SK-N-SH (cell line): ENCODE data around the gene ZFYVE9.

Experiments used
- JUND ChIP-seq: IDR thresholded peaks from 2 replicates; pipeline ENCODE4 v1.4.0; 2012
- MXI1 ChIP-seq: IDR thresholded peaks from 2 replicates; pipeline ENCODE4 v1.6.1; 2012; ENCODE audit warnings: mild to moderate bottlenecking, low read depth, low read length, improper control_type of control experiment
- RAD21 ChIP-seq: IDR thresholded peaks from 2 replicates; pipeline ENCODE4 v1.6.1; 2012; ENCODE audit warnings: mild to moderate bottlenecking, low read length
- SIN3A ChIP-seq: IDR thresholded peaks from 2 replicates; pipeline ENCODE4 v1.6.1; 2012; ENCODE audit warnings: low read depth, mild to moderate bottlenecking, low read length, moderate library complexity, borderline replicate concordance
- SMC3 ChIP-seq: IDR thresholded peaks from 2 replicates; pipeline ENCODE4 v1.6.1; 2012; ENCODE audit warnings: low read depth, low read length, improper control_type of control experiment
- TF ChIP-seq, protein P1 (sequence below): fragments of 200-600 bp; sonication (generic); IDR thresholded peaks from 2 replicates; pipeline ENCODE4 v1.6.1; 2017; ENCODE audit warnings: antibody characterized with exemption, mild to moderate bottlenecking, moderate library complexity
- TF ChIP-seq, protein P2 (sequence below): IDR thresholded peaks from 2 replicates; pipeline ENCODE4 v1.6.1; 2012; ENCODE audit warnings: mild to moderate bottlenecking, low read depth, low read length, moderate library complexity
- TF ChIP-seq, protein P3 (sequence below): IDR thresholded peaks from 2 replicates; pipeline ENCODE4 v1.4.0; 2012; ENCODE audit warnings: low read depth

DNA sequence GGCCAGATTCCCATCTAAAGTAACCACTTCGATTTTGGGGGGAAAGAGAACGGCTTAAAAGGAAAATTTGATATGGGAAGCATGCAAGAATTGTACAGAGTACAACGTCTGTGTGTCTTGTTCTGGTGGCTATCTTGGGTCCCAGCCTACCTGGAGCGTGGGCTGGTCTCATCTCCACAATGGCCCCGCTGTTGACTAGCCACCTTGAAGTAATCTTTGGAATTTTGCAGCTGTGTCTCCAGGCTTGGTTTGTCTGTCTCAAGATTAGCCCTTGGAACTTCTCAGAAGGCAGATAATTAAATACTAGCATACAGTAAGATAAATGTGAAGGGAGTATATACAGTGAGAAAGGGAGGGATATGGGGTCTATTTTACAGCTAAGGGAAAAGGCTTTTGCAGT is 225.4 kb downstream of the ZFYVE9 start:
- TF ChIP-seq, protein P1, sequence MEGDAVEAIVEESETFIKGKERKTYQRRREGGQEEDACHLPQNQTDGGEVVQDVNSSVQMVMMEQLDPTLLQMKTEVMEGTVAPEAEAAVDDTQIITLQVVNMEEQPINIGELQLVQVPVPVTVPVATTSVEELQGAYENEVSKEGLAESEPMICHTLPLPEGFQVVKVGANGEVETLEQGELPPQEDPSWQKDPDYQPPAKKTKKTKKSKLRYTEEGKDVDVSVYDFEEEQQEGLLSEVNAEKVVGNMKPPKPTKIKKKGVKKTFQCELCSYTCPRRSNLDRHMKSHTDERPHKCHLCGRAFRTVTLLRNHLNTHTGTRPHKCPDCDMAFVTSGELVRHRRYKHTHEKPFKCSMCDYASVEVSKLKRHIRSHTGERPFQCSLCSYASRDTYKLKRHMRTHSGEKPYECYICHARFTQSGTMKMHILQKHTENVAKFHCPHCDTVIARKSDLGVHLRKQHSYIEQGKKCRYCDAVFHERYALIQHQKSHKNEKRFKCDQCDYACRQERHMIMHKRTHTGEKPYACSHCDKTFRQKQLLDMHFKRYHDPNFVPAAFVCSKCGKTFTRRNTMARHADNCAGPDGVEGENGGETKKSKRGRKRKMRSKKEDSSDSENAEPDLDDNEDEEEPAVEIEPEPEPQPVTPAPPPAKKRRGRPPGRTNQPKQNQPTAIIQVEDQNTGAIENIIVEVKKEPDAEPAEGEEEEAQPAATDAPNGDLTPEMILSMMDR: no peak
- no peak for TF ChIP-seq SIN3A
- no peak for TF ChIP-seq JUND
- TF ChIP-seq, protein P2, sequence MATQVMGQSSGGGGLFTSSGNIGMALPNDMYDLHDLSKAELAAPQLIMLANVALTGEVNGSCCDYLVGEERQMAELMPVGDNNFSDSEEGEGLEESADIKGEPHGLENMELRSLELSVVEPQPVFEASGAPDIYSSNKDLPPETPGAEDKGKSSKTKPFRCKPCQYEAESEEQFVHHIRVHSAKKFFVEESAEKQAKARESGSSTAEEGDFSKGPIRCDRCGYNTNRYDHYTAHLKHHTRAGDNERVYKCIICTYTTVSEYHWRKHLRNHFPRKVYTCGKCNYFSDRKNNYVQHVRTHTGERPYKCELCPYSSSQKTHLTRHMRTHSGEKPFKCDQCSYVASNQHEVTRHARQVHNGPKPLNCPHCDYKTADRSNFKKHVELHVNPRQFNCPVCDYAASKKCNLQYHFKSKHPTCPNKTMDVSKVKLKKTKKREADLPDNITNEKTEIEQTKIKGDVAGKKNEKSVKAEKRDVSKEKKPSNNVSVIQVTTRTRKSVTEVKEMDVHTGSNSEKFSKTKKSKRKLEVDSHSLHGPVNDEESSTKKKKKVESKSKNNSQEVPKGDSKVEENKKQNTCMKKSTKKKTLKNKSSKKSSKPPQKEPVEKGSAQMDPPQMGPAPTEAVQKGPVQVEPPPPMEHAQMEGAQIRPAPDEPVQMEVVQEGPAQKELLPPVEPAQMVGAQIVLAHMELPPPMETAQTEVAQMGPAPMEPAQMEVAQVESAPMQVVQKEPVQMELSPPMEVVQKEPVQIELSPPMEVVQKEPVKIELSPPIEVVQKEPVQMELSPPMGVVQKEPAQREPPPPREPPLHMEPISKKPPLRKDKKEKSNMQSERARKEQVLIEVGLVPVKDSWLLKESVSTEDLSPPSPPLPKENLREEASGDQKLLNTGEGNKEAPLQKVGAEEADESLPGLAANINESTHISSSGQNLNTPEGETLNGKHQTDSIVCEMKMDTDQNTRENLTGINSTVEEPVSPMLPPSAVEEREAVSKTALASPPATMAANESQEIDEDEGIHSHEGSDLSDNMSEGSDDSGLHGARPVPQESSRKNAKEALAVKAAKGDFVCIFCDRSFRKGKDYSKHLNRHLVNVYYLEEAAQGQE: no peak
- no peak for TF ChIP-seq RAD21
- TF ChIP-seq, protein P3, sequence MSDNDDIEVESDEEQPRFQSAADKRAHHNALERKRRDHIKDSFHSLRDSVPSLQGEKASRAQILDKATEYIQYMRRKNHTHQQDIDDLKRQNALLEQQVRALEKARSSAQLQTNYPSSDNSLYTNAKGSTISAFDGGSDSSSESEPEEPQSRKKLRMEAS: no peak
- no peak for TF ChIP-seq SMC3
- no peak for TF ChIP-seq MXI1
